Measurements from ENCODE around the gene BICDL2.

DNA sequence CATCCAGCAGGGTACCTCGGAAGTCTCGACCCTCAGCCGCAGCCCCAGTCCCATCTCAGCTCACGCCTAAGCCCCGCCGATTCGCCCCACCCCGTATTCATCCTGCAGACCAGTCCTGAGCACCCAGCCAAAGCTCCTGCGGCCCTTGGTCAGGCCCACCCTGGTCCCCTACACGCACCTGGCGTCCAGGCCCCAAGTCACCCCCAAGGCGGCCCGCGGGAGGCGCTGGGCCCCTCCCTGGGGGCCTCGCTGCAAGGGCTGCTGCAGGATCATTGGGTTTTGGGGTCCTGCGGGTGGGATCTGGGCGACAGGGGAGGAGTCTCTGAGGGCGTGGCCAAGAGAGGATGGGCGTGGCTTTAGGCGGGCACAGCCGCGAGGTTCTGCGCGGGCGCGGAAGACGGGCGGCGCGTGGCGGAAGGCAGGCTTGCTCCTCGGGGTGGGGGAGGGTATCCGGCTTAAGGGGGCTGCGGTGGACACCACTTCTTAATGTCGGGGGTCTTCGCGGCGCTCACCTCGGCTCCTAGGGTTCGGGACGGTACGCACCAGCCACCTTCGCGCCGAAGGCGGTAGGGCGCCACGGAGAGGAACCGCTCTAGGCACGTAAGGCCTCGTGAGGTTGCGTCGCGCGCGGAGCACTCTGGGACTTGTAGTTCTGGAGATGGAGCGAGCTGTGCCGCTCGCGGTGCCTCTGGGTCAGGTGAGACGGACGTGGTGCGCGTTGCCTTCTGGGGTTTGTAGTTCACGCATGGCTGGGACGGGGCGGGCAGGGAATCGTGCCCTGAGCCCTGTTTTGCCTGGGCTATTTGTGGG is 12.9 kb downstream of the BICDL2 start, which contains the start of the genes HCFC1R1 and THOC6:
- TF ChIP-seq CTCF (IDR thresholded peaks at IDR 0.05): no peak
- TF ChIP-seq ZFX (IDR thresholded peaks at IDR 0.05; ENCODE audit: borderline replicate concordance): no peak

Data from 22Rv1 (cell line).